OCI-M2 (cell line): ENCODE data around the gene PPP1R26.
"Not testable (repeated sequence)": the region's sequence is repeated elsewhere in the genome, so short reads cannot be mapped to it uniquely, and the experiment has no call there.

Source experiments
- DNase-seq: peaks from one replicate; lab custom pipeline; 2025; ENCODE audit not compliant: unreplicated experiment; lab: John Stamatoyannopoulos, UW

The PPP1R26 gene, protein sequence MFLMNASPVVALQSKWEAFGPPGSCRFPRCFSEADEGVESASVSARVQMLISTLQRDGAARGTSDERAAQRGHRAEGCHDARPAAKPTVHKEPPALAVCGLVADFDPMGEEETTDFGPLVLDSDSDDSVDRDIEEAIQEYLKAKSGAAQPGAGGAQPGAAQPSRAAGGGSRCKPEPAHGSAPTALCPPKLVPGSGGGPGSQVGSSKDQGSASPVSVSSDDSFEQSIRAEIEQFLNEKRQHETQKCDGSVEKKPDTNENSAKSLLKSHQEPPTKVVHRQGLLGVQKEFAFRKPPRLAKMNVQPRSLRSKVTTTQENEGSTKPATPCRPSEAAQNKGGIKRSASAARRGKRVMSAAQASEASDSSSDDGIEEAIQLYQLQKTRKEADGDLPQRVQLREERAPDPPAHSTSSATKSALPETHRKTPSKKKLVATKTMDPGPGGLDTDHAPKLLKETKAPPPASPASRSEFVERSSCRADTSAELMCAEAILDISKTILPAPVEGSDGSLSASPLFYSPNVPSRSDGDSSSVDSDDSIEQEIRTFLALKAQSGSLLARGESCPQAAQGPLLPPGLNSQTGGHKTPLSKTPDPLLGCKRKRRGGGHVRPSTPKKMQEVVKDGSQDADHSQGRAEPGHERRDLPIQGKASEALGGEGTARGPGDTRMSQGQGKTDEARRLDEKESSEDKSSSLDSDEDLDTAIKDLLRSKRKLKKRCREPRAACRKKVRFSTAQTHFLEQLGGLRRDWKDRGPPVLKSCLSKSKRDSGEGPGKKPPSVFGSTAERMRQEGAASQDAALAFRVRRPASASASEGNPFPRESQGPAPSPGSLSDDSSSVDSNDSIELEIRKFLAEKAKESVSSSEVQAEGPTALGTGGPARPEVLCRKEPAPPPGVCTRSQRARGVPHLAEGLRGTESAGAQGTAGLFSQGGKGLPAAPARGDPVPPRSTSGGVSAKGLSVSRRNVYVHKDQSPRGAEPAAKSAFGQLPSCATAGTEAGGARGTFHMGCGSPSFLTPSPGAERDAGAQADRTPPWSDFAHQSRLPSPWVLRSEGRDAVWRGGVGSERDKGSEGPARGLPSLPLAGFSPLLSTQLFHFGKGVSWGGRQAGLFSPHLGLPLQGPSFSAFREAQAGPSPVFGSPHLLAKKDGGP (N-terminal part only)

DNA sequence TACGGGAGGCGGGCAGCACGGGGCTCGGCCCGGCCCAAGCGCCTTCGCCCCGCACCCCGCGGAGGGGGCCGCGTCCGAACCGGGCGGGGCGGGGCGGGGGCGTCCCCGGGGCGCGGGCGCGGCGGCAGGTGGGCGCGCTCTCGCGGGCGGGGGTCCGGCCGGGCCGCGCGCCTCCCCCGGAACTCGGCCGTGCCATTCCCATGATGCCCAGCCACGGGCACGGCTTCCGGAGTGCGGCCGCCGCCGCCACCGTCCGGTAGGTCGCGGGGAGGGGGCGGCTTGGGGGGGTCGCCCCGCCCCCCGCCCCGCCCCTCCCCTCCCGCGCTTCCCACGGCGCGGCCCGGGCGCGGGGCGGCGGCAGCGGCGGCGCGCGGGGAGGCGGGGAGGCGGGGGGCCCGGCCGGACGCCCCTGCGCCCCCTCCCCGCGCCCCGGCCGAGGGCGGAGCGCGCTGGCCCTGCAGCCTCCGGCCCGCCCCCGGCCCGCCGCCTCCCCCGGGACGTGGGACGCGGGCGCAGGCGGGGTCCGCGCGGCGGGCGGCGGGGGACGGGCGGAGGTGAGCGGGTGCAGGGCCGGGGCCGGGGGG lies at the start of gene PPP1R26:
Gene PPP1R26, plus strand, starts transcription at position 314 of the 584 bp plus-strand sequence. CDS start 4,729 bp downstream, outside the sequence.
- DNase-seq = no peak

DNA sequence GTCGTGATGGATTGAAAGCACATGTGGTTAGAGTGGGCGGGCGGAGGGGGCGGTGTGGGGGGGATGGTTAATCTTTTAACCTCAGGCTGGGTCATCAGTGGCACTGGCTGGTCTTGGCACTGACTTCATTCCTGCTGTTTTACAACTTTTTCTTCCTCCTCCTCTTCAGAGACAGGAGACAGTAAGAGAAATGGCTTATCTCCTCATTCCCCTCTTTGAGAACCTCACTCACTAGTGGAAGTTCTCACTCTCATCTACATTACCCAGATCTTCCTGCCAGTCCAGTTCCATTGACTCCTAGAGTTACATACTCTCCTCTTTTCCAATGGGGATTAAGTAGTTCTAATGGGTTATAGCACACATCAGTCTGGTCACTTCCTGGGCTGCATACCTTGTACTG lies 42.3 kb upstream of the PPP1R26 start:
- DNase-seq = no peak

DNA sequence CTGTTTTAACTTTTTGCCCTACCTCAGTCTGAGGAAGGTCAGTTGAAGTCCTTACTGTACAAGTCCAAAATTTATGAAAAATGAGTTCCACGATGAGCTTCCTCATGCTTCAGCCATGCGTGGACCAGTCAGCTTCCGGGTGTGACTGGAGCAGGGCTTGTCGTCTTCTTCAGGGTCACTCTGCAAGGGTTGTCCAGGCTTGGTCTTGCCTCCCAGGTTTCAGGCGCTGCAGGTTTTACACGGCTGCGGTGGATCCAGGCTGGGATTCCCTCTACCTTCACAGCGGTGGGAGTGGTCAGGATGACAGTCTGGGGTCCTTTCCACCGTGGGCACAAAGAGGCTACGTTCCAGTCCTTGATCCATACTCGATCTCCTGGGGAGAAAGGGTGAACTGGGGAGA lies 41.9 kb upstream of the PPP1R26 start:
- DNase-seq = not testable (repeated sequence)

DNA sequence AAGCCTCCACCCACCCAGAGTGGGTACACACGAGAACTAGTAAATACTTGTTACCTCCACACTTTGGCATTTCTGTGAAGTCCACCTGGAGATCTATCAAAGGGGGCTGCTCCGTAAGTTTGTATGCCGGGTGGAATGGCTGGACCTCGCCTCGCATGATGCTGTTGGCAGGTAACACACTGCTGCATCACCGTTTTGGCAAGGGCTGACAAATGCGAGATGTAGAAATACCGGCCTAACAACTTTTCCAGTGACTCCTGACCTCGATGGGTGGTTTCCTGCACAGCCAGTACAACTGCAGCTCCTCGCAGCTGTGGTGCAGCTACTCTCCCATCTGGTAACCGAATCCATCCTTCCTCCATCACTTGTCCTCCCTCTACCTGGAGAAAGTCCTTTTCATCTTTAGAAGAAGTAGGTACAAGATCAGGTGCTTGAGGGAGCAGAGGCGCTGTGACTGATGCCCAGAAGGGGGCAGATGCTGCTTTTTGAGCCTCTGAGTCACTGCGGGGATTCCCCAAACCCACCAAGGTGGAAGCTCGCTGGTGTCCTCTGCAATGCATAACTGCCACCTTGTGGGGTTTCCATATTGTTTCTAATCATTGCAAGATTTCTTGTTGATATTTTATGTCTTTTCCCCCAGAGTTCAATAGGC lies 40.9 kb upstream of the PPP1R26 start:
- DNase-seq = not testable (repeated sequence)

DNA sequence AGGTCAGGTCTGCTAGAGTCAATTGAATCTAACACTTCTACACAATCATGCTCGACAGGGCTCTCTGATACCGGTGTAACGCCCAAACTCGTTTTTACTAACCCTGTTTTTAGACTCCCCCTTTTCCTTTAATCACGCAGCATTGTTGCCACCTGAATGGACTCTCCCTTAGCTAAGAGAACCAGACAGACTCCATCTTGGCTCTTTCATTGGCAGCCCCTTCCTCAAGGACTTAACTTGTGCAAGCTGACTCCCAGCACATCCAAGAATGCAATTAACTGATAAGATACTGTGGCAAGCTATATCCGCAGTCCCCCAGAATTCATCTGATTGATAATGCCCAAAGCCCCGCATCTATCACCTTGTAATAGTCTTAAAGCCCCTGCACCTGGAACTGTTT lies 40.1 kb upstream of the PPP1R26 start:
- DNase-seq = not testable (repeated sequence)

DNA sequence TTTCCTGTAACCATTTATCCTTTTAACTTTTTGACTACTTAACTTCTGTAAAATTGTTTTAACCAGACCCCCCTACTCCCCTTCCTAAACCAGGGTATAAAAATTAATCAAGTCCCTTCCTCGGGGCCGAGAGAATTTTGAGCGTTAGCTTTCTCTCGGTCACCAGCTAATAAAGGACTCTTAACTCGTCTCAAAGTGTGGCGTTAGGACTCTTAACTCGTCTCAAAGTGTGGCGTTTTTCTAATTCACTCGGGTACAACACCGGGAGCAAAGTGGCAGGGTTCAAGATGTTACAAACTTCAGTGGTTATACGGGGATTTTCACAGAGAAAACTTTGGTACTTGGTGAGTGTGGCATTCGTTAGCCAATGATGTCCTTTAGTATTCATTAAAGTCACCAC lies 39.7 kb upstream of the PPP1R26 start:
- DNase-seq = no peak

DNA sequence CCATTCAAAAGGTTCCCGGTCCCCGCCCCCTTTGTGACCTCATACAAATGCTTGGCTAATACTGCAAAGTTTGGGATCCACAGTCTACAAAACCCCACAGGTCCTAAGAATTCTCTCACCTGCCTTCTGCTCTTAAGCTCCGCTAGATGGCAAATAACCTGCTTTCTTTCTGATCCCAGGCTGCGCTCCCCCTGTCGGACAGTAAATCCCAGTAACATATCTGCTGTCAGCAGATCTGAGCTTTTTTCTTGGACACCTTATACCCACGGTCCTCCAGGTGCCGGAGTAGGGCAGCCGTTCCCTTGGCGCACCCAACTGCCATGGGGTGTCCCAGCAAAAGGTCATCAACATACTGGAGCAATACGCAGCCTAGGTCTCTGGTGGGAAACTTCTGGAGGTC lies 39.0 kb upstream of the PPP1R26 start:
- DNase-seq = no peak

DNA sequence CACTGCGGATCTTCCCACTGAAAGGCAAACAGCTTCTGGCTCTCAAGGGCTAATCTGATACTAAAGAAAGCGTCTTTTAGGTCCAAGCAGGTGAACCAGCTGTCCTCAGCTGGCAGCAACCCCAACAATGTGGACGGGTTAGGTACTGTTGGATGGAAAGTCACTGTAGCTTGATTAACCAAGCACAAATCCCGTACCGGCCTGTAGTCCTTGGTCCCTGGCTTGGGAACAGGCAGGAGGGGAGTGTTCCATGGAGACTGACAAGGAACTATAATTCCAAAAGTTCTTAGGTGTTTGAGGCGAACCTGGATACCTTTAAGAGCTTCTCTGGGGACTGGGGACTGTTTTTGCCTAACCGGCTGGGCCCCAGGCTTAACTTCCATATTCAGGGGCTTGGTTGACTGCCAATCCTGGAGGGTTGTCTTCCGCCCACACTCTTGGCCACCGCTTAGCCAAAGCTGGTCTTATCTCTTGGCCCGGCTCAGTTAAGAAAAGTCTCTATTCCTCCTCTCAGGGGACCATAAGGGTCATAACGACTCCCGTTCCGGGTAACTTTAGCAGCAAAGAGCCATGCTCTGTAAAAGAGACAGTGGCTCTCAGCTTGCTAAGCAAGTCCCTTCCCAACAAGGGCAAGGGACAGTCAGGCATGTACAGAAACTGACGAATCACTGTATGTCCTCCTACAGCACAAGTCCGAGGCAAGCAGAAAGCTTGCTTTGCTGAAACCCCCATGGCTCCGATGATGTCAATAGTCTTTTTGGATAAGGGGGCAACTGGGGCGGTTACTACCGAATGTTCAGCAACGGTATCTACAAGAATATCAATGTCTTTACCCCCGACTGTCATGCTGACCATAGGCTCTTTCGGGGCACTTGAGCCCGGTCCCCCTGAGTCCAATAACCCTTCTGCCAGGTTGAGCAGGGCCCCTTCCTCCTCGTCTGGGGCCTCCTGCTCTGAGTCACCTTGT lies 38.2 kb upstream of the PPP1R26 start:
- not testable (repeated sequence) for DNase-seq

DNA sequence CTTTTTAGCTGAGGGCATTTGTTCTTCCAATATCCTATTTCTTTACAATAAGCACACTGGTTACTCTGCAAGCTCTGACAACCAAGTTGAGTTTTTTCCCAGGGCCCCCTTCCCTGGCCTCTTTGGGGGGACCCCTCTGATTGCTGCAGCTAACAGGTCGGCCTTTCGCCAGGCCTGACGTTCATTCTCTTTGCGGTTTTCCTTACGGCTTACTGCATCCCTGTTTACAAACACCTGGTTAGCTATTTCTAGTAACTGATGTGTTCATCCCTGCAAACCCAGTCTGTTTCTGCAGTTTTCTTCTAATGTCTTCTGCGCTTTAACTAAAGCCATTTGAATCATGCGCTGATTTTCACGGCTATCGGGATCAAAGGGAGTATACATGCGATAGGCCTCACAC lies 37.5 kb upstream of the PPP1R26 start:
- no peak for DNase-seq

DNA sequence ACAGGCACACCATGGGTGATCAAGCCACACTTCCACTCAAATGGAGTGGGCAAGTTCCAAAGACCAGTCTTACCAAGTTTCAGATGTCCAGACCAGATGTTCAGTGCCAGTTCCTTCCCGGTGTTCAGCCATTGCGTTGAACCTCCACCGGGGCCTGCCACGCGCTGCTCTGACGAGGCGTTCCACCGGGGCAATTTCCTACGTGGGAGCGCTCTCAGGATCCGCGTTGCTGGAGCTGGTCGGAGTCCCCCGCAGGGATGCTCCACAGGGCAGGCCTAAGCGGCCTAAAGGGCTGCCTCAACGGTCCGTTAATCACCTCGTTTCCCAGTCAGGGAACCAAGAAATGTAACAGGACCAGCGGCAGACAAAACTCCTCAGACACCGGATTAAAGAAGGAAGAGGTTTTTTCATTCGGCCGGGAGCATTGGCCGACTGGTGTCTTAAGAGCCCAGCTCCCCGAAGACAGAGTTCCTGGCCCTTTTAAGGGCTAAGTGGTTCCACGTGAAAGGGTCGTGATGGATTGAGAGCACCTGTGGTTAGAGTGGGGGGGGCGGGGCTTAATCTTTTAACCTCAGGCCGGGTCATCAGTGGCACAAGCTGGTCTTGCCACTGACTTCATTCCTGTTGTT lies 35.7 kb upstream of the PPP1R26 start:
- no peak for DNase-seq

DNA sequence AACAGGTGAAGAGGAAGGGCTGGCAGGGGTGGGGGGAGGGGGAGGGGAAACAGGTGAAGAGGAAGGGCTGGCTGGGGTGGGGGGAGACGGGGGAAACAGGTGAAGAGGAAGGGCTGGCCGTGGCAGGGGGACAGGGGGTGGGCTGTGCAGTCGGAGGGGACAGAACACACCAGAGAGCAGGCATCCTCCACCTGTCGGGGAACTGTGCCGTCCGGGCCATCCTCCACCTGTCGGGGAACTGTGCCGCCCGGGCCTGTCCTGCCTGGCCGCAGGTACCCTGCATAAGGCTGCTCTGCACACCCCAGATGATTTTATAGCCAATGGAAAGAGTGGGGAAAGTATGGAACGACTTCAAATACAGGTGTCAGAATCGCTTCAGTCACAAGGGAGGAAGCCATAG lies 32.5 kb upstream of the PPP1R26 start:
- no peak for DNase-seq

DNA sequence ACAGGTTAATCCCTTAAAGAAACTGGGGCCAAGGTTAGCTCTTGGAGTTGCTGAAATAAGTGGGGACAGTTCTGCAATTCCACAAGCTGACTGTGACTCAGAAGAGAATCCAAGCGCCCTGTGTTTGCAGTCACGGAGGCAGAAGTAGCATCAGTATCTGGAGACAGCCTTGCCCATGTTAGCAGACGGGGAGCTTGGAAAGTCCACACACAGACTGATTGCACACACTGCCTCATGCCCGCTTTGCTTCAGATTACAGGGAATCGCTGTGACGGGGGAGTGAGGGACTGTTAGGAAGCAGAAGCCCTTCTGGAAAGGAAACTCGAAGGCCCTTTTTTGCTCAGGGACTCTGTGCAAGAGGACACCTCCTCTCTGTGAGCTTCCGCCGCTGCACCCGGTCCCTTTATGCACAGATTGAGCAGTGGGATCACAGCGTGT lies 30.9 kb upstream of the PPP1R26 start:
- no peak for DNase-seq

DNA sequence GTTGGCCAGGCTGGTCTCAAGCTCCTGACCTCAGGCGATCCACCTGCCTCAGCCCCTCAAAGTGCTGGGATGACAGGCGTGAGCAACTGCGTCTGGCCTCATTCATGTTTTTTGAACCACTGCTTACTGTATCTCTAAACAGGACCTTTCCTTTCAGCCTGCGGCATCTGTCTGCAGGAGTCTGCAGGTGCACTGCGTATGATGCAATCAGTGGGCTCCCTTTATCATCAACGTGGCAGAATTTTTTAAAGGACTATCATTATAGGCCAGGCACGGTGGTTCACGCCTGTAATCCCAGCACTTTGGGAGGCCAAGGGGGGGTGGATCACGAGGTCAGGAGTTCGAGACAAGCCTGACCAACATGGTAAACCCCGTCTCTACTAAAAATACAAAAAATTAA lies 30.1 kb upstream of the PPP1R26 start:
- not testable (repeated sequence) for DNase-seq

DNA sequence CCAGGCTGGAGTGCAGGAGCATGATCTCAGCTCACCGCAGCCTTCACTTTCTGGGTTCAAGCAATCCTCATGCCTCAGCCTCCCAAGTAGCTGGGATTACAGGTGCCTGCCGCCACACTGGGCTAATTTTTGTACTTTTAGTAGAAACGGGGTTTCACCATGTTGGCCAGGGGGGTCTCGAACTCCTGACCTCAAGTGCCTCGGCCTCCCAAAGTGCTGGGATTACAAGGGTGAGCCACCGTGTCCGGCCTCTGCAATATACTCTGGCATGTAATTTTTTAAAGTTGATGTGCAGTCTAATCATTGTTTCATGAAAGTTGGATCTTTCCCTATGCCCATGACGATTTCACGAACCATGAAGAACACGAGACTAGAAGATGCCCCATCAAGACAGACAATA lies 28.6 kb upstream of the PPP1R26 start:
- no peak for DNase-seq

DNA sequence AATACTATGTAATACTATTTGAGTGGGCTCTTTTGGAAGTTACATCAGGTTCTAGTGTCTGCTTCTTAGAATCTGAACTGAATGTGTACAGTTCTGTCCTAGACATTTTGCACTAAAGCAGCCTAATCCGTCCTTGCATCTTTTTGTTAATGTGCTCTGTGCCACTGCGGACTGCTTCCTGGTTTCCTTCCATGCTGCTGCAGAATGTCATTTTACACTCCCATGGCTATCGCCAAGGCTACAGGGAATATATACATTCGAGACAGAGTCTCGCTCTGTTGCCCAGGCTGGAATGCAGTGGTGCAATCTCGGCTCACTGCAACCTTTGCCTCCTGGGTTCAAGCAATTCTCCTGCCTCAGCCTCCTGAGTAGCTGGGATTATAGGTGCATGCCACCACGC lies 27.7 kb upstream of the PPP1R26 start:
- not testable (repeated sequence) for DNase-seq

DNA sequence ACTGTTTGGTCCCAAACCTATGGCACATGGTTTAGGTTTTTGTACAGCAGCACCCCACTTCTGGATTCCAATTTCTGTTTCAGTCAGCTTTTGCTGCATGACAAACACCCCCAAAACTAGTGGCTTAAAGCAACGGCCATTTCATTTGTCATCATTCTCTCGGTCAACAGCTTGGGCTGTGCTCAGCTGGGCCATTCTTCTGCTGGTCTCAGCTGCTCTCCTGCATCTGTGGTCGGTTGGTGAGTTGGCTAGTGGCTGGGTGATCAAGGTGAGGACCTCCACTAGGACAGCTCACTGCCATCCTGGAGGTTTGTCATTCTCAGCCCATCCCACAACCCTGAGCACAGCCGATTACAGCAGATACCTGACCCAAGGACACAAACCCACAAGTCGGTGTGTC lies 24.8 kb upstream of the PPP1R26 start:
- DNase-seq = no peak

DNA sequence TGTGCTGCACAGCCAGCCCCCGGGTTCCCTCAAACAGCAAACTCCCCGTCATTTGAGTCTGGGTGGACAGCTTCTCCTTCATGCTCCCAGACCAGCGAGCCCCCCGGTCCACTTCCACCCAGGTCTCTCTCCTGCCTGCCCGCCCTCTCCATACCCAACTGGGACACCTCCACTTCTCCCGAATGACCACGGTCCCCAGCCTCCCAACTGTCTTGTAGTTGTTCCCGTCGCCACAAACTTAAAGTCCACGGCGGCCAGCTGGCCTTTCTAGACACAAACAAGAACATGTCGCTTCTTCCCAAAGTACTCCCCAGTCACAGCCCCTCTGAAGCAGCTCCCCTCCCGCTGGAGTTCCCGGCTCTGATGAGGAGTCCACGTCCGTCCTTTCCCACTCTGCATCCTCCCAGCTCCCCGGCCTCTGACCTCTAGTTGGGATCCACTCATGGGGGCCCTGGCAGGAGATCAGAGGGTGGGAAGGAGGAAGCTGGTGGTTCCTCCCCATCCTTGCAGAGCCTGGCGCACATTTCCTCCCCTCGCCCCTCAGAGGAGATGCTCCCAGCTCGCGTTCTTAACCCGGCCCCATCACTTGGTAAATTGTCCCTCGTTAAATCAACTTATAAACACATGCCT lies 24.1 kb upstream of the PPP1R26 start:
- no peak for DNase-seq

DNA sequence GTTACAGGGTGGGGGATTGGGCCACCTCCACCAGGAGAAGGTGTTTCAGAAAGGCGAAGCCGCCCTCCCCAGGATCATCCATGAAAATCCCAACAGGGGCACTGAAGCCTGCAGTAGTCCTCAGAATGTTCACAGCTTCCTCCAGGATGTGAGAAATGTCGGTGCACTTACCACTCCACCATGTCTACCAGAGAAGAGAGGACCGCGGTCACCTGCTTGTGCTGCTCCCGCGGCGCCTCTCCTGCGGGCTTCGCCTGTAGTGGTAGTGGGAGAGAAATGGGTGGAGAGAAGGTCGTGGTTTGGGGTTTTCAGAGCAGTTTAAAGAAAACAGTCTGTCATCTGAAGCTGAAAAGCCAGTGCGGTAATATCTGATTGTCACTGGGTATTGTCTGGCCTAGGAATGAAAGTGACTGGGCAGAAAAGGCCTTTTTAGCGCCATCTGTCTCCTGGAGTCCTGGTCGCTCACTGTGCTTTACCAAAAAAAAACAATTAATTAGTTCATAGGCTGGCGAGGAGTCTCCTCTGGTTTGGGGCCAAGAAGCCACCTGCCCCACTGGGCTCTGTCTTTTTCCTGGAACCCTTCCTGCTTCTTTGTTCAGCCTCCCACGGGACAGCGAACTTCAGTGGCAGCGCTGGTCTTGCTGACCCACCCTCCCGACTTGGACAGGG lies 23.0 kb upstream of the PPP1R26 start:
- DNase-seq = no peak
